PFSK-1 (cell line): Measurements from ENCODE around the gene TTLL7.

ENCODE experiments used
- SIN3A ChIP-seq: IDR thresholded peaks from 2 replicates; pipeline ENCODE4 v1.6.1; 2012; ENCODE audit warnings: mild to moderate bottlenecking, low read length, moderate library complexity, borderline replicate concordance; ENCODE audit not compliant: insufficient read depth
- TAF1 ChIP-seq: IDR thresholded peaks from 2 replicates; pipeline ENCODE4 v1.6.1; 2012; ENCODE audit warnings: low read length, control low read depth, borderline replicate concordance; ENCODE audit not compliant: insufficient read depth
- TF ChIP-seq, protein P1 (sequence below), 2 experiments: IDR thresholded peaks; 2 replicates each; pipeline versions ENCODE4 v1.6.1 to v1.8.0; 2011 to 2012; ENCODE audit warnings: low read depth in 2 of 2, low read length in 2 of 2, control low read depth in 1 of 2, inconsistent platforms in 1 of 2, mild to moderate bottlenecking in 1 of 2, moderate library complexity in 1 of 2; ENCODE audit not compliant: insufficient read depth in 1 of 2

GRCh38 chr1:83909687-83910086, 89.2 kb downstream of the TTLL7 start:
- TF ChIP-seq TAF1 (no peak), SIN3A (no peak)
- TF ChIP-seq, protein P1, sequence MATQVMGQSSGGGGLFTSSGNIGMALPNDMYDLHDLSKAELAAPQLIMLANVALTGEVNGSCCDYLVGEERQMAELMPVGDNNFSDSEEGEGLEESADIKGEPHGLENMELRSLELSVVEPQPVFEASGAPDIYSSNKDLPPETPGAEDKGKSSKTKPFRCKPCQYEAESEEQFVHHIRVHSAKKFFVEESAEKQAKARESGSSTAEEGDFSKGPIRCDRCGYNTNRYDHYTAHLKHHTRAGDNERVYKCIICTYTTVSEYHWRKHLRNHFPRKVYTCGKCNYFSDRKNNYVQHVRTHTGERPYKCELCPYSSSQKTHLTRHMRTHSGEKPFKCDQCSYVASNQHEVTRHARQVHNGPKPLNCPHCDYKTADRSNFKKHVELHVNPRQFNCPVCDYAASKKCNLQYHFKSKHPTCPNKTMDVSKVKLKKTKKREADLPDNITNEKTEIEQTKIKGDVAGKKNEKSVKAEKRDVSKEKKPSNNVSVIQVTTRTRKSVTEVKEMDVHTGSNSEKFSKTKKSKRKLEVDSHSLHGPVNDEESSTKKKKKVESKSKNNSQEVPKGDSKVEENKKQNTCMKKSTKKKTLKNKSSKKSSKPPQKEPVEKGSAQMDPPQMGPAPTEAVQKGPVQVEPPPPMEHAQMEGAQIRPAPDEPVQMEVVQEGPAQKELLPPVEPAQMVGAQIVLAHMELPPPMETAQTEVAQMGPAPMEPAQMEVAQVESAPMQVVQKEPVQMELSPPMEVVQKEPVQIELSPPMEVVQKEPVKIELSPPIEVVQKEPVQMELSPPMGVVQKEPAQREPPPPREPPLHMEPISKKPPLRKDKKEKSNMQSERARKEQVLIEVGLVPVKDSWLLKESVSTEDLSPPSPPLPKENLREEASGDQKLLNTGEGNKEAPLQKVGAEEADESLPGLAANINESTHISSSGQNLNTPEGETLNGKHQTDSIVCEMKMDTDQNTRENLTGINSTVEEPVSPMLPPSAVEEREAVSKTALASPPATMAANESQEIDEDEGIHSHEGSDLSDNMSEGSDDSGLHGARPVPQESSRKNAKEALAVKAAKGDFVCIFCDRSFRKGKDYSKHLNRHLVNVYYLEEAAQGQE (IDR thresholded peaks at IDR 0.05; ENCODE audit: insufficient read depth in 1 of 2, low read depth in 2 of 2, low read length in 2 of 2) = no peak
